ENCODE results near the gene C7. TPM values are rescaled to one million over a fixed set of nuclear protein-coding genes. Genes with fewer than 3 reads are reported as not detected.

Gene C7
- polyA plus RNA-seq, 3 donors = 154 to 737 (median 477) TPM

DNA sequence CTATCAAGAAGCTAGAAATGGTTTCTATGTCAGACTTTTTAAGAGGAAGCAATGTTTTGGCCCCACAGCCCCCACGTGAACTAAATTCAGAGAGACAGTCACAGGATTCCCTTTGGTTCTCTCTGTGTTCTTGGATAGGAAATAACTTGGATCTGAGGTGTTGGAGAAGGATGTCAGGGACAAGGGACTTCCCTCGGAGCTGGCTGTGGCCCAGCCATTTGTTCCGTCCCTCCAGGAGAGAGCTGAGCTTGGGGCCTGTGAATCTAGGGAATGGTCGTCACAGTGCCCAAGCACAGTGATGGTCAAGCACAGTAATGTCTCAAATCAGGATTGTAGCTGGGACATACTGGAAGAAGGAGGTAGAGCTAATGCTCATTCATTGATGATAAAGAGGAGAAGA is 2.0 kb downstream of the C7 start:
- WGBS, 3 donors = 34 to 73% (median 53%) methylated on average over 4 of the region's 4 CpGs
- no peak overlapping the region for H3K27ac ChIP-seq (ENCODE audit: low read depth, low read length)

GRCh38 chr5:40914835-40915234 is 5.5 kb downstream of the C7 start:
- WGBS, 3 donors = 57 to 69% (median 60%) methylated on average over 7 of the region's 7 CpGs
- no peak overlapping the region for H3K27ac ChIP-seq (ENCODE audit: low read depth, low read length)

GRCh38 chr5:40915341-40915926 is 6.1 kb downstream of the C7 start:
- H3K27ac ChIP-seq (ENCODE audit: low read depth, low read length) = no peak overlapping the region
- WGBS, 3 donors = 35 to 45% (median 44%) methylated on average over 3 of the region's 3 CpGs

DNA sequence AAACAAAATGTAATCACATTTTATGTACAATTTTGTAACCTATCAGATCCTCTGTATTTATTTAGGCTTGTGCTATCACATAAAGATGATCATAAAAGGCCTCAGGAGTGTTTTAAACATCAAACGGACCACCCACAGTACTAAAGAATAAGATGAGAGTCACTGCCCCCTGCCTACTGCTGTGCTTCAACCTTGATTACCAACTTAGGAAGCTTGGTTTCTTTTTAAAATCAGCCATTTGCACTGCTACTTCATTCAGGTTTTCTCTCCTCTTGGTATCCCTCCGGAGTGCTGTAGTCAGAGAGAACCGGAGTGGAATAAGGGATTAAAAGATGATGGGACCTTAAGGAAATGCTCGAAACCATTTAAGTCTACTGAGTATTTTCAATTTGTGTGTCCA is 6.9 kb downstream of the C7 start:
- H3K27ac ChIP-seq (ENCODE audit: low read depth, low read length) = no peak overlapping the region
- 50 to 66% (median 64%) methylated on average over 4 of the region's 4 CpGs for WGBS, 3 donors

DNA sequence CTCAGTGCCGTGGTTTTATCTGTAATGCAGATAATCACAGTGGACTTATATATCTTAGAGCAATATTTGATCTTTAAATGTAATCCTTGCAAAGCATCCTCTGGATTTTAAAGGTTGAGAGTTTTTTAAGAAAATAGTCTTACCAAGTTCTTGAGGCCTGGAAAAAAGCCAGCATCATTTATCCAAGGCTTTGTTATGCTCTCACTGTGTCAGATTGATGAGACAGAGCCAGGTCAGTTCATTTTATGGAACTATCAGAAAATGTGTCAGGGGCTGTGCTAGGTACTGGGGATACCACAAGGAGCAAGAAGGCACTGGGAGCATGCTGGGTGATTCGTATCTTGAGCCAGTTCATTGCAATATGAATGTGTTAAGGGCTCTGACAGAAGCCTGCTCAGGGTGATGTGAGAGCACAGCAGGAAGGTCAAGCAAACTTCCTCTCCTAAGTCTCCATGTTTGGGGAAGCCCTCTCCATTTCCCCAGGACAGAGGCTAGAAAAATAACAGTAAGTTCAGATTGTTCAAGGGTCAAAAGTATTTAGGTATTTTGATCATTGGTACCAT is 19.7 kb downstream of the C7 start:
- 66 to 70% (median 68%) methylated on average over 2 of the region's 2 CpGs for WGBS, 3 donors
- H3K27ac ChIP-seq (ENCODE audit: low read depth, low read length) = no peak overlapping the region

GRCh38 chr5:40932766-40933165 is 23.5 kb downstream of the C7 start:
- WGBS, 3 donors = 67 to 84% (median 82%) methylated on average over 2 of the region's 2 CpGs
- no peak overlapping the region for H3K27ac ChIP-seq (ENCODE audit: low read depth, low read length)

- WGBS, 3 donors = 68 to 76% (median 71%) methylated on average over 1 of the region's 1 CpG
- H3K27ac ChIP-seq (ENCODE audit: low read depth, low read length) = no peak overlapping the region
These were observed 27.8 kb downstream of the C7 start for GRCh38 chr5:40937075-40937474.

DNA sequence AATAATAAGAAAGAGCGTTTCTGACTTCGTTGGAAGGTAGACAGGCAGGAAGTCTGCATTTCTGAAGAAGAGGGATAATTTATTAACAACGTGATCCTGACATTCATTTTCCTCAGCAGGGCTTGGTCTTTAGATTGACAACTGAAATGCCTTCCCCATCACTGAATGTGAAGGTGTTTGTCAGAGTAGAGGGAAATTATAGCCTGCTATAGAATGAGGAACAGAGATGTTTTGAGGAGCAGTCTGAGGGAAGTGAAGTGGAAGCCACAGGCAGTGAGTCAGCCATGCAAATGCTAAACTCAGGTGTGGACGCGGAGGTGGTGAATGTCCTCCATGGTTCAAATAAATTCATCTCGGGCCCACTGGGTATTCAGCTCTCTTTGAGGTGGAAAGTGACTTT is 30.5 kb downstream of the C7 start:
- WGBS, 3 donors = 81 to 84% (median 84%) methylated on average over 6 of the region's 6 CpGs
- no peak overlapping the region for H3K27ac ChIP-seq (ENCODE audit: low read depth, low read length)

- H3K27ac ChIP-seq (ENCODE audit: low read depth, low read length) = no peak overlapping the region
- 95 to 96% (median 96%) methylated on average over 5 of the region's 5 CpGs for WGBS, 3 donors
These were observed 35.8 kb downstream of the C7 start for GRCh38 chr5:40945111-40945510.

DNA sequence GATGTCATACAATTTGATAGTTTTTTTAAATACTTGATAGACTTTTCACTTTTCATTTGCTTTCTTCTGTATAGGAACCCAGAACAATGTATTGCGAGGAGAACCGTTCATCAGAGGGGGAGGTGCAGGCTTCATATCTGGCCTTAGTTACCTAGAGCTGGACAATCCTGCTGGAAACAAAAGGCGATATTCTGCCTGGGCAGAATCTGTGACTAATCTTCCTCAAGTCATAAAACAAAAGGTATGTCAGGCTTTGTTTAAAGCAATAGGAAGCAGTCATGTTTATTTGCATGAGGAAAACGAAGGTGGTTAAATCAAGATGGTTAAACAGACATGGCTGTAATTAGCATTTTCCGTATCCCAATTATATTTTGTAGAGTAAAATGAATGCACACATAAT is 46.0 kb downstream of the C7 start:
- H3K27ac ChIP-seq (ENCODE audit: low read depth, low read length) = no peak overlapping the region
- 79 to 80% (median 79%) methylated on average over 5 of the region's 5 CpGs for WGBS, 3 donors

DNA sequence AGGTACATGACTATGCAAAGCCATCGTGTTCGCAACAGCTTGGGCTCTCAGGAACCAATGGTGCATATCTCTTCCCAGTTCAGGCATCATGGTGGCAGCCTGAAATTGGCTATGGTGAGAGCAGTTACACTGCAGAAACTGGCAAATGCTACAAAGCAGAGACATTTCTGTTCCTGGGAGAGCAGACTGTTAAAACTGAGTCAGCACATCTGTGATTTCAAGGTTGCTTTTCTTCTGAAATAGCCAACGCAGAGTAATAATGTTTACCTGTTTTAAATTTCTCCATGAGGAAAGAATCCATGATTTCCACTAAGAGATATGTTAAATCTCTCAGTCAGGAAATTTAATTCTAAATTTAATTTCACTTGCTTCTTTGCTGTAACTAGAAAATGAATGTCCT is 47.8 kb downstream of the C7 start:
- WGBS, 3 donors = 82 to 96% (median 92%) methylated on average over 3 of the region's 3 CpGs

GRCh38 chr5:40958811-40959210 is 49.5 kb downstream of the C7 start:
- WGBS, 3 donors = 88 to 90% (median 89%) methylated on average over 5 of the region's 5 CpGs
- H3K27ac ChIP-seq (ENCODE audit: low read depth, low read length) = no peak overlapping the region

More for the DNA sequence above, 47.8 kb downstream of the C7 start:
- H3K27ac ChIP-seq (ENCODE audit: low read depth, low read length) = no peak overlapping the region

DNA sequence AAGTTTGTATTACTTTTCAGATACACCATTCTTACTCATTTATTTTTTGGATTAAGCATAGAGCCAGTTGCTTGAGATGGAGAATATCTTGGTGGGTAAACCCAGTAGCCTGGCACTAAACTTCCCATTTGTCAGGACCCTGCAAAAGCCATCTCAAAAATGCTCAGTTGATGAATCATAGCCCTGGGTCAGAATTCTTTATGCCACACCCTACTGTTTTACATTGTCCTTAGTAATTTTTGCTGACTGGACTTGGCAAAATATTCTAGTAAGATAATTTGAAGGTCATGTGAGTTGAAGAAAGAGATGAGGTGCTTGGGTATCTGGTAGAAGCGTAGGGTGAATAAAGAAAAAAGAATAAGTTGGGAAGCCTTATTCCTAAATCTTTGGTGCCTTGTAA is 50.7 kb downstream of the C7 start:
- WGBS, 3 donors = 78 to 92% (median 90%) methylated on average over 1 of the region's 1 CpG
- H3K27ac ChIP-seq (ENCODE audit: low read depth, low read length) = no peak overlapping the region

DNA sequence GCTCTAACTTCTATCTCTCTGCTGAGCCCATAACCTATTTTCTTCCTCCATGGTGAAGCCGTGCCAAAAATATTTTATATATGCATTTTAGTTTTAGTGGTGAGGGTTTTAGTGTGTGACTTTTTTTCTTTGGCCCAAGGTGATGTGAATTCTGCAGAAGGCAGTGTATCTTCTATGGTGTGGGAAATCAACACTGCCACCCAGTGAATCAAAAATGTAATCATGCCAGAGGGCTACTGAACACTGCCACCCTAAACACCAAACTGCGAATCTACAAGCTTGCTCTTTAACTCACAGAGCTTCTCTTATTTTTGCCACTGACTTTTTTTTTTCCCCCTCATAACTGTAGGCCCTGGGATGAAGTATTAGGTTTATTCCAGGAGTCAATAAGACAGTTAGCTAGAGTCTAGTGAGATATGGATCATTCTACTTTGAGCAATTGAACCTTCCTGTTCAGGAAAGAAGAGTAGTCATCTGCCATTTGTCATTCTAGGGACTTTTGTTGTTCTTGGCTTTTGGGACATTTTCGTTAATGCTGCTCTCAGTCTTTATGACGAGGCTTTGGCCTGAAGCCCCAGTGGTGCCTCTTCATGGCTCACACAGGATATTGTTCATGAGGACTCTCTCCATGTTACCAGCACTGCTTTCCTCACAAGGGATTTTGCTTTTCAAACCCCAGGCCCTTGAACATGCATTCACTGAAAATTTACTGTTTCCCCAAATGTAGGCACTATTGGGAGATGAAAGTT is 53.1 kb downstream of the C7 start:
- WGBS, 3 donors = 77 to 87% (median 87%) methylated on average over 4 of the region's 4 CpGs

GRCh38 chr5:40972434-40972833 is 63.1 kb downstream of the C7 start:
- 84 to 95% (median 94%) methylated on average over 2 of the region's 2 CpGs for WGBS, 3 donors
- H3K27ac ChIP-seq (ENCODE audit: low read depth, low read length) = no peak overlapping the region

More for the DNA sequence above, 53.1 kb downstream of the C7 start:
- H3K27ac ChIP-seq (ENCODE audit: low read depth, low read length) = no peak overlapping the region

DNA sequence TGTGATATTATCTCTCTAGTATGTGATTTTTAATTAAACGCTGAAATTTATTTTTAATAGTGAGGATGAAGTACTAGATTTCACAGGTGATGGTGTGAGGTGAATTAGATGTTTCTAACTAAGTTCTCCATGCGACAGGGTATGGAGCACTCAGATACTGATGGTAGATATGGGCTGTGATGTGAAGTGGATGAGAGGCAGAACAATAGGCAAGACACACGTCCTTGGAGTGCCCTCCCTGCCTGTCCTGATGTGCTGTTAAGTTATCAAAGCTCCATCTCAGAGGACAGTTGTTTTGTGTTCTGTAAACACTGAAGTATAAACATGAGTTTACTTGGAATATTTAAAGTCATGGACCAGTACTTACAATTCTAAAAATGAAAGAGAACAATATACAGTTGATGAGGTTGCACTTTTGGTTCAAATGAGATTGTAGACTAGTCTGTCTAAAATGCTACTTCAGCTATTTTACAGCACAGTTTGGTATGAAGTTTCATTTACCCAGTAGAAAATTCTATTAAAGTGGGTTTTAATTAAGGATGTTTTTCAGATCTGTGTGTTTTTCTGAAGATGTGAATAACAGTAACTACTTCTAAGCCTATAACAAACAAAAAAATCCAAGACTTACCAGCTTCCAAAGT is 64.2 kb downstream of the C7 start:
- H3K27ac ChIP-seq (ENCODE audit: low read depth, low read length) = no peak overlapping the region

GRCh38 chr5:40976041-40976440 is 66.7 kb downstream of the C7 start:
- H3K27ac ChIP-seq (ENCODE audit: low read depth, low read length) = no peak overlapping the region
- 73 to 90% (median 85%) methylated on average over 3 of the region's 3 CpGs for WGBS, 3 donors

More for the DNA sequence above, 64.2 kb downstream of the C7 start:
- 78 to 88% (median 79%) methylated on average over 3 of the region's 3 CpGs for WGBS, 3 donors

DNA sequence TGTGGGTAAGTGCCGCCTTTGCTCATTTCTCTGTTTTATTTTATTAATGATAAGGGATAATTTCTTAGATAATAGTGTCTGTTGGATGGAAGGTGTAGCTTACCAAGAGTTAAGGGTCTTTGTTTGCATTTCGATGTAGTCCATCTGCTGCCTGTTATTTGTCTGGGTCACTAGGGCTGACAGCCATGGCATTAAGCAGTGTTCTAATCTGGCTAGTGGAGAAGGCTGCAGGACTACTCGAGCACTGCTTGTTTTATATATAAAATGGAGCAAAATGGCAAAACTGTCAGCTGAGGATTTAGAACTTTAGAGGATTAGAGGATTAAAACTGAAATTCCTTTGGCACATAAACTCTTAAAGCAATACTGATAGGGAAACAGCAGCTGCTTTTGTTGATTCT is 67.5 kb downstream of the C7 start:
- H3K27ac ChIP-seq (ENCODE audit: low read depth, low read length) = no peak overlapping the region
- 41 to 62% (median 51%) methylated on average over 3 of the region's 3 CpGs for WGBS, 3 donors

- 92 to 94% (median 93%) methylated on average over 9 of the region's 9 CpGs for WGBS, 3 donors
- H3K27ac ChIP-seq (ENCODE audit: low read depth, low read length) = no peak overlapping the region
These were observed 72.1 kb downstream of the C7 start for GRCh38 chr5:40981420-40981819.

Data from adipose tissue (tissue), 3 donors.